SK-N-SH (cell line): Measurements from ENCODE around the gene APC2. TPM values are rescaled to one million over a fixed set of nuclear protein-coding genes. Genes with fewer than 3 reads are reported as not detected.

Experiments
- CTCF ChIA-PET: fragments of 300-600, 350-600 bp; formaldehyde crosslinking; extraction: SDS; loops from one replicate; lab custom pipeline; 2021; lab: Yijun Ruan, JAX
- POLR2A ChIA-PET: fragments of 350-600 bp; sonication (Branson Sonifier 250); formaldehyde crosslinking; extraction: SDS; loops from one replicate; lab custom pipeline; 2020; ENCODE audit warnings: antibody characterized with exemption, inconsistent platforms; lab: Yijun Ruan, JAX
- DNase-seq: peaks from one replicate; pipeline ENCODE4 v3.0.0; 2012
- H2AFZ ChIP-seq: fragments of 200-600 bp; sonication (generic); 2 replicates; pipeline ENCODE4 v1.8.1; 2016; ENCODE audit warnings: antibody characterized with exemption, mild to moderate bottlenecking, low read depth
- H3F3A ChIP-seq: fragments of 200-600 bp; sonication (generic); replicated peaks from 2 replicates; pipeline ENCODE3; 2016; ENCODE audit warnings: antibody characterized with exemption, mild to moderate bottlenecking; ENCODE audit not compliant: insufficient read depth
- H3K27ac ChIP-seq, 2 experiments: fragments of 200-500 bp in 1 of 2; fragments of 200-600 bp in 1 of 2; sonication (Bioruptor generic) in 1 of 2; sonication (generic), shearing (Covaris generic) in 1 of 2; 2 replicates each; pipeline versions ENCODE4 v1.5.1 to v1.6.1; 2014 to 2016; ENCODE audit warnings: low read depth in 2 of 2, inconsistent platforms in 1 of 2, low read length in 1 of 2, mild to moderate bottlenecking in 1 of 2, mixed read lengths in 1 of 2
- H3K27me3 ChIP-seq: fragments of 200-600 bp; sonication (generic), shearing (Covaris generic); 2 replicates; pipeline ENCODE4 v1.6.1; 2016; ENCODE audit warnings: mixed run types; ENCODE audit not compliant: insufficient read depth
- H3K36me3 ChIP-seq, 2 experiments: fragments of 200-500 bp in 1 of 2; fragments of 200-600 bp in 1 of 2; sonication (Bioruptor generic) in 1 of 2; sonication (generic) in 1 of 2; replicated peaks in 1 of 2; 2 replicates each; pipeline versions ENCODE3 to v1.5.1; 2014 to 2016; ENCODE audit warnings: low read length in 1 of 2, mild to moderate bottlenecking in 1 of 2; ENCODE audit not compliant: insufficient read depth in 2 of 2, control insufficient read depth in 1 of 2
- H3K4me1 ChIP-seq, 2 experiments: fragments of 200-500 bp in 1 of 2; fragments of 200-600 bp in 1 of 2; sonication (Bioruptor generic) in 1 of 2; sonication (generic), shearing (Covaris generic) in 1 of 2; 2 replicates each; pipeline versions ENCODE4 v1.5.1 to v1.6.1; 2014 to 2016; ENCODE audit warnings: low read depth in 1 of 2, low read length in 1 of 2, mixed run types in 1 of 2; ENCODE audit not compliant: insufficient read depth in 2 of 2, control insufficient read depth in 1 of 2
- H3K4me2 ChIP-seq: fragments of 200-600 bp; sonication (generic), shearing (Covaris generic); 2 replicates; pipeline ENCODE4 v1.6.1; 2017; ENCODE audit warnings: mixed run types
- H3K4me3 ChIP-seq, 2 experiments: fragments of 200-500 bp in 1 of 2; fragments of 200-600 bp in 1 of 2; sonication (Bioruptor generic) in 1 of 2; sonication (generic), shearing (Covaris generic) in 1 of 2; 2 replicates each; pipeline versions ENCODE4 v1.5.1 to v1.8.1; 2014 to 2016; ENCODE audit warnings: low read depth in 2 of 2, inconsistent platforms in 1 of 2, low read length in 1 of 2, mild to moderate bottlenecking in 1 of 2, mixed read lengths in 1 of 2, moderate library complexity in 1 of 2
- H3K79me2 ChIP-seq: fragments of 200-600 bp; sonication (generic); 2 replicates; pipeline ENCODE4 v1.8.1; 2017; ENCODE audit warnings: mild to moderate bottlenecking; ENCODE audit not compliant: insufficient read depth
- H3K9ac ChIP-seq: fragments of 200-600 bp; sonication (generic); 2 replicates; pipeline ENCODE4 v1.6.1; 2017; ENCODE audit warnings: mixed run types
- H3K9me2 ChIP-seq: fragments of 200-600 bp; sonication (generic); 2 replicates; pipeline ENCODE4 v1.6.1; 2017; ENCODE audit warnings: mixed run types
- H3K9me3 ChIP-seq: fragments of 200-600 bp; sonication (generic); 2 replicates; pipeline ENCODE4 v1.6.1; 2017; ENCODE audit warnings: mixed run types, mild to moderate bottlenecking, moderate library complexity
- H4K20me1 ChIP-seq: fragments of 200-600 bp; sonication (generic); 2 replicates; pipeline ENCODE4 v1.6.1; 2017; ENCODE audit warnings: mild to moderate bottlenecking, mixed run types; ENCODE audit not compliant: insufficient read depth
- CTCF ChIP-seq: fragments of 200-600 bp; sonication (generic); IDR thresholded peaks from 2 replicates; pipeline ENCODE4 v1.6.1; 2017; ENCODE audit warnings: antibody characterized with exemption, mild to moderate bottlenecking, moderate library complexity
- FOSL2 ChIP-seq: IDR thresholded peaks from 2 replicates; pipeline ENCODE4 v1.4.0; 2012; ENCODE audit warnings: low read depth, mild to moderate bottlenecking, moderate library complexity, borderline replicate concordance
- FOXM1 ChIP-seq: IDR thresholded peaks from 2 replicates; pipeline ENCODE4 v1.4.0; 2012; ENCODE audit warnings: low read depth, mild to moderate bottlenecking
- NRF1 ChIP-seq: IDR thresholded peaks from 2 replicates; pipeline ENCODE4 v1.6.1; 2012; ENCODE audit warnings: low read depth, mild to moderate bottlenecking, low read length
- PBX3 ChIP-seq: IDR thresholded peaks from 2 replicates; pipeline ENCODE4; 2012
- POLR2AphosphoS5 ChIP-seq: IDR thresholded peaks from 2 replicates; pipeline ENCODE4 v1.6.1; 2012; ENCODE audit warnings: low read depth, low read length
- RAD21 ChIP-seq: IDR thresholded peaks from 2 replicates; pipeline ENCODE4 v1.6.1; 2012; ENCODE audit warnings: mild to moderate bottlenecking, low read length
- RCOR1 ChIP-seq: fragments of 150-350 bp; IDR thresholded peaks from 2 replicates; pipeline ENCODE4 v1.6.1; 2017; ENCODE audit warnings: antibody characterized with exemption, low read length
- REST ChIP-seq: IDR thresholded peaks from 2 replicates; pipeline ENCODE4 v1.6.1; 2012; ENCODE audit warnings: mild to moderate bottlenecking, low read depth, low read length, moderate library complexity
- RXRA ChIP-seq: IDR thresholded peaks from 2 replicates; pipeline ENCODE4 v1.4.0; 2012; ENCODE audit warnings: low read depth, mild to moderate bottlenecking, borderline replicate concordance
- SMC3 ChIP-seq: IDR thresholded peaks from 2 replicates; pipeline ENCODE4 v1.6.1; 2012; ENCODE audit warnings: low read depth, low read length, improper control_type of control experiment
- TCF12 ChIP-seq: IDR thresholded peaks from 2 replicates; pipeline ENCODE4 v1.4.0; 2012
- USF1 ChIP-seq: IDR thresholded peaks from 2 replicates; pipeline ENCODE4 v1.4.0; 2012; ENCODE audit warnings: low read depth, borderline replicate concordance
- YY1 ChIP-seq: IDR thresholded peaks from 2 replicates; pipeline ENCODE4 v1.4.0; 2012; ENCODE audit warnings: low read depth, mild to moderate bottlenecking
- WGBS: methylation state at CpG from one replicate; pipeline ENCODE4 v1.1.6; 2017; ENCODE audit warnings: low lambda C conversion rate; 5-methylcytosine and 5-hydroxymethylcytosine counted together
- polyA plus RNA-seq, 3 experiments: library from polyadenylated mRNA; depleted of rRNA; stranded (reverse); fragments of >200 nt; gene quantifications; 2 replicates each; pipeline ENCODE4 v1.2.3, GENCODE V29; 2012

Gene APC2
- polyA plus RNA-seq, 1 of the 3 experiments (the other 2 are of a cell fraction): 1.3 TPM

GRCh38 chr19:1460033-1460995 lies 10.4 kb downstream of the APC2 start:
- Histone ChIP-seq H2AFZ (no peak overlapping the region), H3K9ac (no peak overlapping the region), H3K79me2 (no peaks in the 10 kb centered on the region), H3K4me3 (no peak overlapping the region), H4K20me1 (peaks cover 6% of the 10 kb centered on the region; the same call in 1 of the 2 replicates), H3K36me3 (peaks cover 4 to 7% of the 10 kb centered on the region in 2 experiments), H3K4me2 (no peak overlapping the region), H3K27ac (no peak overlapping the region), H3K4me1 (no peaks in the 10 kb centered on the region), H3F3A (peaks cover 7% of the 10 kb centered on the region), H3K9me2 (no peaks in the 10 kb centered on the region), H3K9me3 (no peaks in the 10 kb centered on the region), H3K27me3 (no peaks in the 10 kb centered on the region)
- TF ChIP-seq FOXM1 (no peak), USF1 (no peak), CTCF (no peak), RXRA (no peak), PBX3 (no peak), RAD21 (no peak), RCOR1 (no peak), FOSL2 (no peak), NRF1 (no peak), TCF12 (no peak), REST (no peak), SMC3 (no peak), YY1 (no peak), POLR2AphosphoS5 (no peak)
- 96% methylated on average over 8 of the region's 36 CpGs for WGBS
- ChIA-PET CTCF (no interaction called here), POLR2A (no interaction called here)
- DNase-seq: no peak
